IMR-90 (cell line): ENCODE results near the gene DAND5. TPM values are rescaled to one million over a fixed set of nuclear protein-coding genes. Genes with fewer than 3 reads are reported as not detected.

Experiments used
- ATAC-seq: fragments of 200-7000 bp; cut with Tn5 transposase; 2 replicates; pipeline ENCODE4 v1.9.1; 2020; ENCODE audit warnings: low read depth, mild to moderate bottlenecking, moderate library complexity
- BruUV-seq: library from RNA; stranded (reverse); fragments of 400-500 nt; replicated peaks from 2 replicates; lab custom pipeline; 2021; lab: Mats Ljungman, UMichigan
- CTCF ChIA-PET: fragments of 300-600 bp; formaldehyde crosslinking; extraction: SDS; loops from one replicate; lab custom pipeline; 2021; ENCODE audit warnings: antibody characterized with exemption; lab: Yijun Ruan, JAX
- POLR2A ChIA-PET: fragments of 300-600 bp; sonication (Branson Sonifier 250); formaldehyde crosslinking; loops from one replicate; lab custom pipeline; 2022; ENCODE audit warnings: antibody characterized with exemption; ENCODE audit not compliant: unreplicated experiment; lab: Charles Lee
- DNase-seq: peaks from one replicate; pipeline ENCODE4 v3.0.0; 2013
- H2AFZ ChIP-seq: replicated peaks from 2 replicates; pipeline ENCODE3; 2013; ENCODE audit warnings: low read length, mild to moderate bottlenecking; ENCODE audit not compliant: poor library complexity
- H2AK5ac ChIP-seq: 2 replicates; pipeline ENCODE4 v1.6.1; 2013; ENCODE audit warnings: low read depth, low read length, inconsistent platforms
- H2AK9ac ChIP-seq: replicated peaks from 2 replicates; pipeline ENCODE3; 2013; ENCODE audit warnings: mild to moderate bottlenecking, low read depth, low read length, moderate library complexity; ENCODE audit not compliant: poor library complexity
- H2BK120ac ChIP-seq: 2 replicates; pipeline ENCODE4 v1.6.1; 2013; ENCODE audit warnings: low read depth, low read length, inconsistent platforms
- H2BK15ac ChIP-seq: 3 replicates; pipeline ENCODE4 v1.6.1; 2013; ENCODE audit warnings: low read depth, low read length, inconsistent platforms
- H2BK20ac ChIP-seq: 2 replicates; pipeline ENCODE4 v1.6.1; 2013; ENCODE audit warnings: low read depth, mild to moderate bottlenecking, inconsistent platforms, low read length, moderate library complexity
- H2BK5ac ChIP-seq: 2 replicates; pipeline ENCODE4 v1.6.1; 2013; ENCODE audit warnings: mild to moderate bottlenecking, low read depth, low read length, inconsistent platforms; ENCODE audit not compliant: poor library complexity, severe bottlenecking
- H3K14ac ChIP-seq: replicated peaks from 2 replicates; pipeline ENCODE4 v1.6.1; 2013; ENCODE audit warnings: low read depth, low read length, inconsistent platforms
- H3K18ac ChIP-seq: 2 replicates; pipeline ENCODE4 v1.6.1; 2013; ENCODE audit warnings: low read depth, low read length, control low read depth
- H3K23ac ChIP-seq: 2 replicates; pipeline ENCODE4 v1.6.1; 2013; ENCODE audit warnings: low read depth, low read length, inconsistent platforms
- H3K27ac ChIP-seq: 2 replicates; pipeline ENCODE4 v1.5.1; 2013; ENCODE audit warnings: mild to moderate bottlenecking, control low read depth, low read length; ENCODE audit not compliant: insufficient read depth
- H3K27me3 ChIP-seq: 2 replicates; pipeline ENCODE4 v1.6.1; 2013; ENCODE audit warnings: low read length; ENCODE audit not compliant: control insufficient read depth, insufficient read depth
- H3K36me3 ChIP-seq: 2 replicates; pipeline ENCODE4 v1.6.1; 2013; ENCODE audit warnings: low read length, mixed read lengths; ENCODE audit not compliant: control insufficient read depth, insufficient read depth
- H3K4ac ChIP-seq: 2 replicates; pipeline ENCODE4 v1.6.1; 2013; ENCODE audit warnings: low read depth, low read length, inconsistent platforms
- H3K4me1 ChIP-seq: 2 replicates; pipeline ENCODE4 v1.6.1; 2013; ENCODE audit warnings: low read length, mixed read lengths; ENCODE audit not compliant: control insufficient read depth, insufficient read depth
- H3K4me2 ChIP-seq: 2 replicates; pipeline ENCODE4 v1.6.1; 2013; ENCODE audit warnings: low read depth, mild to moderate bottlenecking, control low read depth, low read length, moderate library complexity
- H3K4me3 ChIP-seq: 2 replicates; pipeline ENCODE4 v1.5.1; 2013; ENCODE audit warnings: low read depth, mild to moderate bottlenecking, control low read depth, low read length, moderate library complexity; ENCODE audit not compliant: insufficient read depth
- H3K56ac ChIP-seq: 2 replicates; pipeline ENCODE4 v1.6.1; 2013; ENCODE audit warnings: low read length, inconsistent platforms; ENCODE audit not compliant: insufficient read depth; ENCODE audit errors: extremely low read depth
- H3K79me1 ChIP-seq, 2 experiments: 2 replicates each; pipeline ENCODE4 v1.6.1; 2013; ENCODE audit warnings: low read length in 2 of 2, inconsistent platforms in 1 of 2, low read depth in 1 of 2
- H3K9ac ChIP-seq: 2 replicates; pipeline ENCODE4 v1.6.1; 2013; ENCODE audit warnings: low read depth, low read length, control low read depth
- H3K9me1 ChIP-seq: 2 replicates; pipeline ENCODE4 v1.6.1; 2013; ENCODE audit warnings: low read length, inconsistent platforms; ENCODE audit not compliant: insufficient read depth
- H3K9me3 ChIP-seq: 2 replicates; pipeline ENCODE4 v1.6.1; 2013; ENCODE audit warnings: low read length; ENCODE audit not compliant: control insufficient read depth, insufficient read depth
- H4K20me1 ChIP-seq: 2 replicates; pipeline ENCODE4 v1.6.1; 2013; ENCODE audit warnings: low read length, inconsistent platforms; ENCODE audit not compliant: insufficient read depth
- H4K5ac ChIP-seq: 2 replicates; pipeline ENCODE4 v1.6.1; 2013; ENCODE audit warnings: mild to moderate bottlenecking, low read depth, low read length, control low read depth
- H4K8ac ChIP-seq, 2 experiments: 2 replicates each; pipeline ENCODE4 v1.6.1; 2013; ENCODE audit warnings: low read depth in 2 of 2, low read length in 2 of 2, control low read depth in 1 of 2, inconsistent platforms in 1 of 2
- H4K91ac ChIP-seq: 2 replicates; pipeline ENCODE4 v1.6.1; 2013; ENCODE audit warnings: low read depth, low read length, inconsistent platforms; ENCODE audit not compliant: insufficient read depth
- CTCF ChIP-seq: conservative IDR thresholded peaks from 2 replicates; pipeline ENCODE4 v1.5.1; 2012; ENCODE audit warnings: mild to moderate bottlenecking, low read depth, low read length, improper control_type of control experiment
- ELK1 ChIP-seq: fragments of 150-350 bp; IDR thresholded peaks from 2 replicates; pipeline ENCODE4 v1.6.1; 2016; ENCODE audit warnings: low read depth, mild to moderate bottlenecking, low read length, moderate library complexity, borderline replicate concordance
- FOS ChIP-seq: fragments of 150-350 bp; IDR thresholded peaks from 2 replicates; pipeline ENCODE4 v1.6.1; 2016; ENCODE audit warnings: low read depth, low read length
- MAZ ChIP-seq: IDR thresholded peaks from 2 replicates; pipeline ENCODE4 v1.6.1; 2012; ENCODE audit warnings: low read depth, mild to moderate bottlenecking, low read length, improper control_type of control experiment, moderate library complexity, borderline replicate concordance
- MXI1 ChIP-seq: IDR thresholded peaks from 2 replicates; pipeline ENCODE4 v1.6.1; 2012; ENCODE audit warnings: low read depth, mild to moderate bottlenecking, low read length, moderate library complexity, borderline replicate concordance
- POLR2A ChIP-seq: IDR thresholded peaks from 2 replicates; pipeline ENCODE4 v1.6.1; 2012; ENCODE audit warnings: mild to moderate bottlenecking, low read depth, low read length
- RCOR1 ChIP-seq: IDR thresholded peaks from 2 replicates; pipeline ENCODE4 v1.6.1; 2012; ENCODE audit warnings: mild to moderate bottlenecking, low read length, improper control_type of control experiment; ENCODE audit not compliant: insufficient replicate concordance
- USF2 ChIP-seq: fragments of 150-350 bp; IDR thresholded peaks from 2 replicates; pipeline ENCODE4 v1.6.1; 2017; ENCODE audit warnings: mild to moderate bottlenecking, antibody characterized with exemption, low read length, low read depth
- WGBS, 2 experiments: methylation state at CpG; one replicate each; pipeline versions ENCODE4 v1.1.5 to v1.1.7; 2013; ENCODE audit warnings: missing lambda C conversion rate in 2 of 2; ENCODE audit not compliant: insufficient read length in 1 of 2; ENCODE audit errors: extremely low coverage in 2 of 2; 5-methylcytosine and 5-hydroxymethylcytosine counted together
- dilution Hi-C: fragments of 300-500 bp; cut with HindIII; formaldehyde crosslinking; loops from one replicate; pipeline ENCODE4 v1.14.3; 2018; ENCODE audit warnings: low sequenced_read_pairs; ENCODE audit not compliant: unreplicated experiment
- in situ Hi-C: fragments of 300-500 bp; cut with MboI; formaldehyde crosslinking; loops from 3 replicates; pipeline ENCODE4 v1.14.3; 2019; ENCODE audit warnings: low sequenced_read_pairs, inconsistent platforms, mixed read lengths
- intact Hi-C: fragments of 100-400 bp; cut with micrococcal nuclease; formaldehyde crosslinking; loops from 2 replicates; pipeline ENCODE4 v1.10.0; 2022
- polyA plus RNA-seq, 3 experiments: library from polyadenylated mRNA; depleted of rRNA; stranded (reverse); fragments of >200 nt; gene quantifications; 2 replicates each; pipeline ENCODE4 v1.2.3, GENCODE V29; 2012; ENCODE audit warnings: low replicate concordance in 1 of 3
- total RNA-seq: library from RNA; depleted of rRNA; stranded (reverse); fragments of >200 nt; gene quantifications from 2 replicates; pipeline ENCODE4 v1.2.3, GENCODE V29; 2012

Gene DAND5
- total and polyA plus RNA-seq, 2 of the 4 experiments (the other 2 are of a cell fraction): 0.03 TPM; not detected in 1

- peak; percentile 90 for ATAC-seq
- Histone ChIP-seq H3K27ac (peak within 1 kb of the TSS; percentile 90), H3K9me1 (peaks cover 14% of the 10 kb centered on the region), H3K18ac (no peak within 1 kb of the TSS; the same call in 1 of the 2 replicates), H2AK5ac (peak within 1 kb of the TSS; percentile 98), H3K4ac (peak within 1 kb of the TSS; percentile 92), H3K56ac (peak within 1 kb of the TSS; percentile 80), H3K14ac (peak within 1 kb of the TSS; percentile 96), H2BK120ac (peak within 1 kb of the TSS; percentile 8; the same call in 1 of the 2 replicates), H3K79me1 (peaks cover 0 to 51% of the 10 kb centered on the region in 2 experiments; a peak in 3 of 4 replicates), H3K4me2 (peak within 1 kb of the TSS; percentile 85), H2BK15ac (peak within 1 kb of the TSS; percentile 33; the same call in 1 of the 3 replicates), H3K27me3 (no peaks in the 10 kb centered on the region), H2BK20ac (no peak within 1 kb of the TSS), H4K5ac (peak within 1 kb of the TSS; percentile 43; the same call in 1 of the 2 replicates), H2AK9ac (peak within 1 kb of the TSS; percentile 100), H3K36me3 (peaks cover 34% of the 10 kb centered on the region), H3K4me3 (peak within 1 kb of the TSS; percentile 80), H2AFZ (peak within 1 kb of the TSS; percentile 94), H4K91ac (peak within 1 kb of the TSS; percentile 89), H3K4me1 (peaks cover 15% of the 10 kb centered on the region), H3K9ac (peak within 1 kb of the TSS; percentile 95), H3K9me3 (no peaks in the 10 kb centered on the region), H2BK5ac (peak within 1 kb of the TSS; percentile 80), H4K8ac (peak within 1 kb of the TSS; percentile 86 to 93), H4K20me1 (peaks cover 47% of the 10 kb centered on the region), H3K23ac (peak within 1 kb of the TSS; percentile 64)
- peak; percentile 99 for DNase-seq
- BruUV-seq: no TSS peak
- POLR2A ChIA-PET: no interaction called here
- CTCF ChIA-PET: no interaction called here
- intact Hi-C loops (no loop called here), in situ Hi-C loops (no loop called here), dilution Hi-C loops (no loop called here)
- TF ChIP-seq POLR2A (peak; percentile 100), CTCF (no peak), MXI1 (peak; percentile 93), FOS (peak; percentile 61; the same call in 1 of the 2 replicates), MAZ (peak; percentile 100), ELK1 (no peak), RCOR1 (peak; percentile 66), USF2 (peak; percentile 93)
- 0% methylated on average over 38 of the region's 63 CpGs; no CpG with 5 or more reads in 1 of the 2 experiments for WGBS, 2 experiments
These were observed 31.2 kb upstream of the DAND5 start, which contains the start of gene CALR for GRCh38 chr19:12937927-12938778. Gene CALR (plus strand): TSS chr19:12938609. CDS start chr19:12938680, 71 bp downstream.
